Left lung (tissue), 10 donors: ENCODE results near the gene SDF2L1. TPM values are rescaled to one million over a fixed set of nuclear protein-coding genes. Genes with fewer than 3 reads are reported as not detected.
A peak's percentile ranks its signal among the peaks of the same experiment; 100 is the strongest.
"Not testable (repeated sequence)": the region's sequence is repeated elsewhere in the genome, so short reads cannot be mapped to it uniquely, and the experiment has no call there.

Experiments
- ATAC-seq: fragments of 200-7000 bp; cut with Tn5 transposase; one replicate; pipeline ENCODE4 v1.9.1; 2020; ENCODE audit warnings: moderate library complexity
- DNase-seq, 4 donors: peaks; one replicate each; pipeline ENCODE4 v3.0.0-alpha.2; 2013 to 2020
- H3K27ac ChIP-seq, 2 donors: fragments of 200-600 bp; sonication (generic) in 1 of 2; one replicate each; pipeline versions ENCODE4 v1.5.0 to v1.8.0; 2020 to 2021
- H3K27me3 ChIP-seq, 2 donors: fragments of 200-600 bp; sonication (generic) in 1 of 2; one replicate each; pipeline versions ENCODE4 v1.5.0 to v1.8.0; 2020 to 2021
- H3K36me3 ChIP-seq, 2 donors: fragments of 200-600 bp; sonication (generic) in 1 of 2; one replicate each; pipeline versions ENCODE4 v1.5.0 to v1.8.0; 2020 to 2021
- H3K4me1 ChIP-seq, 2 donors: fragments of 200-600 bp; one replicate each; pipeline ENCODE4 v1.8.0; 2021
- H3K4me3 ChIP-seq, 2 donors: fragments of 200-600 bp; sonication (generic) in 1 of 2; one replicate each; pipeline versions ENCODE4 v1.5.0 to v1.8.0; 2020 to 2021; ENCODE audit warnings: mild to moderate bottlenecking in 1 of 2
- H3K9me3 ChIP-seq, 2 donors: fragments of 200-600 bp; sonication (generic) in 1 of 2; one replicate each; pipeline versions ENCODE4 v1.5.0 to v1.8.0; 2020 to 2021
- intact Hi-C, 2 donors: fragments of 100-400 bp; cut with DNase I; formaldehyde crosslinking; loops; one replicate each; pipeline versions ENCODE4 v1.11.2 to v1.14.2; 2022
- polyA plus RNA-seq, 6 donors: library from polyadenylated mRNA; unstranded; fragments of 120-200 nt; gene quantifications; one replicate each; pipeline ENCODE4 v1.2.1, GENCODE V29; 2013; ENCODE audit not compliant: insufficient read length in 6 of 6
- total RNA-seq, 2 donors: library from RNA; stranded (reverse); fragmentation: NEBNext Ultra II Directional; extraction: Animal tissue kit (Norgen Biotek cat#: 25700); gene quantifications; one replicate each; pipeline ENCODE4 v1.2.1, GENCODE V29; 2021
- TF ChIP-seq, protein P1 (sequence below), 2 donors: fragments of 200-600 bp; sonication (generic) in 1 of 2; IDR thresholded peaks; one replicate each; pipeline versions ENCODE4 v1.5.0 to v1.8.0; 2021; ENCODE audit warnings: antibody characterized with exemption in 2 of 2
- donor health status: DM: no; HTN: yes; CAD: no.
- donor health status: DM: no; HTN: no; CAD: no.

The SDF2L1 gene
- total and polyA plus RNA-seq, 8 donors = 11.9 to 82.1 (median 16.7) TPM

DNA sequence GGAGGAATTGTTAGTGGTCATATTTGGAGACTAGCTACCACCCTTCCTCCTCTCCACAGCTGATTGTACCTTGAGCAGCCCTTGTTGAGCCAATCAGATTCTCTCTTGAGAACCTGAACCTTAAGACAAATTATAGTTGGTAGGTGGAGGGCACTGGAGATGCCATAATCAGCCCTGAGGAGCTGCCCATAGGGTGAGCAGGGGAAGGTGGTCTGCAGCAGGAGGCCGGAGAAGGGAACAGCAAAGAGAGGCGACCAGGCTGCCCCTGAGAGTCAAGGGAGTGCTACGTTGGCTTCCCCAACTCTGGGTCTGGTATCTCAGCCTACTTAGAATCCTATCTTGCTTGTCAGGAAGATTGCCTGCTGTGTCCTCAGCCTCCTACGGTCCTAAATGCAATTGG lies 2.7 kb upstream of the SDF2L1 start:
- Histone ChIP-seq H3K36me3 (peaks cover 0 to 10% of the 10 kb centered on the region in 2 donors), H3K4me1 (peaks cover 7 to 26% of the 10 kb centered on the region in 2 donors), H3K4me3 (no peak overlapping the region), H3K9me3 (no peaks in the 10 kb centered on the region), H3K27me3 (no peaks in the 10 kb centered on the region), H3K27ac (no peak overlapping the region)
- ATAC-seq (no peak), DNase-seq (no peak)
- intact Hi-C loops = no loop called here
- TF ChIP-seq, protein P1, sequence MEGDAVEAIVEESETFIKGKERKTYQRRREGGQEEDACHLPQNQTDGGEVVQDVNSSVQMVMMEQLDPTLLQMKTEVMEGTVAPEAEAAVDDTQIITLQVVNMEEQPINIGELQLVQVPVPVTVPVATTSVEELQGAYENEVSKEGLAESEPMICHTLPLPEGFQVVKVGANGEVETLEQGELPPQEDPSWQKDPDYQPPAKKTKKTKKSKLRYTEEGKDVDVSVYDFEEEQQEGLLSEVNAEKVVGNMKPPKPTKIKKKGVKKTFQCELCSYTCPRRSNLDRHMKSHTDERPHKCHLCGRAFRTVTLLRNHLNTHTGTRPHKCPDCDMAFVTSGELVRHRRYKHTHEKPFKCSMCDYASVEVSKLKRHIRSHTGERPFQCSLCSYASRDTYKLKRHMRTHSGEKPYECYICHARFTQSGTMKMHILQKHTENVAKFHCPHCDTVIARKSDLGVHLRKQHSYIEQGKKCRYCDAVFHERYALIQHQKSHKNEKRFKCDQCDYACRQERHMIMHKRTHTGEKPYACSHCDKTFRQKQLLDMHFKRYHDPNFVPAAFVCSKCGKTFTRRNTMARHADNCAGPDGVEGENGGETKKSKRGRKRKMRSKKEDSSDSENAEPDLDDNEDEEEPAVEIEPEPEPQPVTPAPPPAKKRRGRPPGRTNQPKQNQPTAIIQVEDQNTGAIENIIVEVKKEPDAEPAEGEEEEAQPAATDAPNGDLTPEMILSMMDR (IDR thresholded peaks at IDR 0.05) = no peak

DNA sequence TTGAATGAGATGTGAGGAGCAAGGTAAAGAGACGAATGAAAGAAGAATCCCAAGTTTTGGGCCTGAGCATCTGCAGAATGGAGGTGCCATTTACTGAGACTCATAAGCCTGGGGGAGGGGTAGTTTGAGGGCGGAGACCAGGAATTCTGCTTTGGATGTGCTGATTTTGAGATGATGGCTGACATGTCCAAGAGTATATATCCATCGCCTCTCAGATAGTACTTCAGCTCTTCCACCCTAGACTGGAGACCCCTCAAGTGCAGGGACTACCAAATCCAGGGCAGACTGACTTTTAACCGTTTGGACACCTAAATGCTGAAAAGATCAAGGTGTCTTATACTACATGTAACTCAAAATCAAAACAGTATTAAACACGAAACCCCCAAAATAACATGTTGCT lies 1.3 kb upstream of the SDF2L1 start:
- no peak overlapping the region for H3K4me3 ChIP-seq
- no peak for DNase-seq
- H3K4me1 ChIP-seq = peaks cover 7 to 26% of the 10 kb centered on the region in 2 donors
- H3K27me3 ChIP-seq = no peaks in the 10 kb centered on the region
- no peak overlapping the region for H3K27ac ChIP-seq
- H3K9me3 ChIP-seq = no peaks in the 10 kb centered on the region
- H3K36me3 ChIP-seq = peaks cover 0 to 24% of the 10 kb centered on the region in 2 donors
- intact Hi-C loops = no loop called here
- ATAC-seq = no peak
- TF ChIP-seq, protein P1 (IDR thresholded peaks at IDR 0.05) = no peak

DNA sequence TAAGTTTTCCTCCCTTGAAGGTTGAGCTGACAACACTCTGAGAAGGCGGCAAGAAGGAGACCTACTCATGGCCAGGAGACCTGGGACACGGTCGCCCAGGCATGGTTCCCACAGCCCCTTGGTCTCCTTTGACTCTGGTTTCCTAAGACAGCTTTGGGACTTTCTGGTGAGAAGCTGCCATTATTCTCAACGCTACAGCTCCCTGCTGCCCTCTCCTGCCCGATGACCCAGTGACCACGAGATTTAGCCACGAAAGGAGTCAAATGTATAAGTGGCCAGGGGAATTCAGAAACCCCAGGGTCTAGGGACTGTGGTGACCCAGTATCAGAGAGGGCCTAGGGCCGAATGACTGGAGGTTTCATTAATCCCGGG lies 699 bp upstream of the SDF2L1 start:
- Histone ChIP-seq H3K9me3 (no peaks in the 10 kb centered on the region), H3K36me3 (peaks cover 0 to 30% of the 10 kb centered on the region in 2 donors), H3K27me3 (no peaks in the 10 kb centered on the region), H3K4me3 (peak overlapping the region; percentile 53 to 83), H3K4me1 (peaks cover 7 to 30% of the 10 kb centered on the region in 2 donors), H3K27ac (peak overlapping the region in 1 of 2 donors; percentile 81)
- DNase-seq = no peak
- intact Hi-C loops = no loop called here
- ATAC-seq = peak; percentile 61
- TF ChIP-seq, protein P1 (IDR thresholded peaks at IDR 0.05) = peak in 1 of 2 donors; percentile 32

DNA sequence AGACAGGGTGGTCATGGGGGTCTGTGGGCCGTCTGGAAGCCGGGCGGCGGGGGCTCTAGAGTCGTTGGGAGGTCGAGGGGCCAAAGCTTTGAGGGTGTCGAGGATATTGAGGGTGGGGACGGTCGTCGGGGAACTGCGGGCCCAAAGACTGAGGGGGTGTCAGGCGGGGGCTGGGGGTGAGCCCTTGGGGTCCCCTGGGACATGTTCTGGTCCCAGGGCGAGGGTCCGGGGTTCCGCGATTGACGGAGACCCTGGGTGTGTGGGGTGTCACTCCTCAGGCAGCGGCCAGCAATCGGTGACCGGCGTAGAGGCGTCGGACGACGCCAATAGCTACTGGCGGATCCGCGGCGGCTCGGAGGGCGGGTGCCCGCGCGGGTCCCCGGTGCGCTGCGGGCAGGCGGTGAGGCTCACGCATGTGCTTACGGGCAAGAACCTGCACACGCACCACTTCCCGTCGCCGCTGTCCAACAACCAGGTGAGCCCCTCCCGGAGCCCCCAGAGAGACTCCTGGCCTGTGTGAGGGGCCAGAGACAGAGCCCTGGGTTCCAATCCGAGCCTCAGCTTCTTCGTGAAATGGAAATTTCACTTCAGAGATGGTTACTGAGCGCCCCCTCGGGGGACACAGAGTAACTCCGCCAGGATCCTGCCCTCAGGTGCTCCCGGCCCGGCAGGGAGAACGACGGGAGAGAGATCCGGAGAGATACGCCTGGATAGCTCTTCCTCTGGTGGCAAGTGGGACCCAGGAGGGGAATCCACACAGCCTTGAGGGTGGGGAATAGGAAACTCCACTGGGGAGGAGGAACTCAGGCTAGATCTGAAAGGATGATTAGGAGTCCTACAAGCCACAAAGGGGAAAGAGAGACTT lies 714 bp downstream of the SDF2L1 start:
- H3K27ac ChIP-seq = peak overlapping the region in 1 of 2 donors; percentile 81
- intact Hi-C loops = no loop called here
- H3K9me3 ChIP-seq = no peaks in the 10 kb centered on the region
- peak overlapping the region; percentile 69 to 83 for H3K4me3 ChIP-seq
- H3K27me3 ChIP-seq = no peaks in the 10 kb centered on the region
- peaks cover 0 to 42% of the 10 kb centered on the region in 2 donors for H3K36me3 ChIP-seq
- ATAC-seq (peak; percentile 20), DNase-seq (peak in 1 of 4 donors; percentile 87)
- peaks cover 7 to 39% of the 10 kb centered on the region in 2 donors for H3K4me1 ChIP-seq
- TF ChIP-seq, protein P1 (IDR thresholded peaks at IDR 0.05) = peak; percentile 51 to 54

DNA sequence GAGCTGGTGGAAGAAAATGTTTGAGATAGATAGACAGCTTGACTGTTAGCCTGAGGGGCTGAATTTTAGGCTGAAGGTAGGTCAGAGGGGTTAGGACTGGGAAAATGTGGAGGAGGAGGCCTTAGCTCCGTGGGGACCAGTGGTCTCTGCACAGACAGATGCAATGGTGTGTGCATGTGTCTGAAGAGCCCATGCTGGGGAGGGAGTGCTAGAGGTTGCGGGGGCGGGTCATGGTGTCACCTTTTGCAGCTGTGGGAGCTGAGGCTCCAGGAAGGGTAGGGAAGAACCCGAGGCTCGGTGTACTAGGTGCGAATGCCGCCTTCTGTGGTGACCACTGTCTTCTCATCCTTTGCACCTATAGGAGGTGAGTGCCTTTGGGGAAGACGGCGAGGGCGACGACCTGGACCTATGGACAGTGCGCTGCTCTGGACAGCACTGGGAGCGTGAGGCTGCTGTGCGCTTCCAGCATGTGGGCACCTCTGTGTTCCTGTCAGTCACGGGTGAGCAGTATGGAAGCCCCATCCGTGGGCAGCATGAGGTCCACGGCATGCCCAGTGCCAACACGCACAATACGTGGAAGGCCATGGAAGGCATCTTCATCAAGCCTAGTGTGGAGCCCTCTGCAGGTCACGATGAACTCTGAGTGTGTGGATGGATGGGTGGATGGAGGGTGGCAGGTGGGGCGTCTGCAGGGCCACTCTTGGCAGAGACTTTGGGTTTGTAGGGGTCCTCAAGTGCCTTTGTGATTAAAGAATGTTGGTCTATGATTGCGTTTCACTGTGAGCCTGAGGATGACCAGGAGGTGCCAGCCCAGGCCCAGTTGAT lies 1.6 kb downstream of the SDF2L1 start:
- TF ChIP-seq, protein P1 (IDR thresholded peaks at IDR 0.05) = no peak

DNA sequence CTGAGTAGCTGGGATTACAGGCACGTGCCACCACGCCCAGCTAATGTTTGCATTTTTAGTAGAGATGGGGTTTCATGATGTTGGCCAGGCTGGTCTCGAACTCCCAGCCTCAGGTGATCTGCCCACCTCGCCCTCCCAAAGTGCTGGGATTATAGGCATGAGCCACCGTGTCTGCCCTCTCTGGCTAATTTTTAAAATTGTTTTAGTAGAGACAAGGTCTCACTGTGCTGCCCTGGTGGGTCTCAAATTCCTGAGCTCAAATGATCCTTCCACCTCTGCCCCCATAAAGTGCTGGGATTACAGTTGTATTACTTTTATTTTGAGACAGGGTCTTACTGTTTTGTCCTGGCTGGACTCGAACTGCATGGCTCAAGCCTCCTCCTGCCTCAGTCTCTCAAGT lies 3.4 kb downstream of the SDF2L1 start:
- ATAC-seq, H3K9me3 ChIP-seq, intact Hi-C loops, H3K27ac ChIP-seq, H3K4me3 ChIP-seq, H3K27me3 ChIP-seq, DNase-seq: not testable (repeated sequence)
- Histone ChIP-seq H3K4me1 (peaks cover 7 to 39% of the 10 kb centered on the region in 2 donors), H3K36me3 (peaks cover 0 to 60% of the 10 kb centered on the region in 2 donors)

More for the DNA sequence above, 1.6 kb downstream of the SDF2L1 start:
- Histone ChIP-seq H3K27me3 (no peaks in the 10 kb centered on the region), H3K4me1 (peaks cover 7 to 39% of the 10 kb centered on the region in 2 donors), H3K36me3 (peaks cover 0 to 48% of the 10 kb centered on the region in 2 donors), H3K4me3 (peak overlapping the region in 1 of 2 donors; percentile 83), H3K9me3 (no peaks in the 10 kb centered on the region), H3K27ac (no peak overlapping the region)
- DNase-seq (no peak), ATAC-seq (no peak)
- intact Hi-C loops = no loop called here
